Activated CD8-positive, alpha-beta T cell treated with anti-CD3 and anti-CD28 coated beads for 36 hours (primary cell): ENCODE measurements around the gene IFFO2. TPM values are rescaled to one million over a fixed set of nuclear protein-coding genes. Genes with fewer than 3 reads are reported as not detected.
A peak's percentile ranks its signal among the peaks of the same experiment; 100 is the strongest.

Experiments
- ATAC-seq: fragments of 200-7000 bp; cut with Tn5 transposase; one replicate; pipeline ENCODE4 v1.10.0; 2021; ENCODE audit warnings: mild to moderate bottlenecking, moderate library complexity
- CTCF ChIA-PET: fragments of 350-600 bp; sonication (Branson Sonifier 250); formaldehyde crosslinking; loops from one replicate; lab custom pipeline; 2021; ENCODE audit warnings: antibody characterized with exemption; lab: Charles Lee
- POLR2A ChIA-PET: fragments of 350-600 bp; sonication (Branson Sonifier 250); formaldehyde crosslinking; loops from one replicate; lab custom pipeline; 2021; ENCODE audit warnings: antibody characterized with exemption; lab: Charles Lee
- DNase-seq: peaks from one replicate; pipeline ENCODE4 v3.0.0-alpha.2; 2020
- H3K27ac Mint-ChIP-seq: one replicate; pipeline ENCODE4 v1.8.0; 2021; ENCODE audit warnings: mild to moderate bottlenecking, mixed read lengths
- H3K27me3 Mint-ChIP-seq: one replicate; pipeline ENCODE4 v1.8.0; 2021; ENCODE audit warnings: mixed read lengths
- H3K36me3 Mint-ChIP-seq: one replicate; pipeline ENCODE4 v1.8.0; 2021; ENCODE audit warnings: low read depth, mixed read lengths
- H3K4me1 Mint-ChIP-seq: one replicate; pipeline ENCODE4 v1.8.0; 2021; ENCODE audit warnings: low read depth, mixed read lengths
- H3K4me3 Mint-ChIP-seq: one replicate; pipeline ENCODE4 v1.8.0; 2021; ENCODE audit warnings: mild to moderate bottlenecking, moderate library complexity, mixed read lengths
- H3K9me3 Mint-ChIP-seq: one replicate; pipeline ENCODE4 v1.8.0; 2021; ENCODE audit warnings: mixed read lengths
- intact Hi-C: fragments of 100-400 bp; cut with micrococcal nuclease; formaldehyde crosslinking; loops from one replicate; pipeline ENCODE4 v1.10.0; 2022
- total RNA-seq, 2 experiments: library from RNA; stranded (reverse); gene quantifications; one replicate each; pipeline ENCODE4 v1.2.3, GENCODE V29; 2021
- TF ChIP-seq, protein P1 (sequence below): fragments of 200-600 bp; IDR thresholded peaks from one replicate; pipeline ENCODE4 v1.8.0; 2022; ENCODE audit warnings: antibody characterized with exemption, mild to moderate bottlenecking

IFFO2 gene
- total RNA-seq, 2 experiments from 2014 or later = 23.7 to 26.4 TPM

- TF ChIP-seq, protein P1, sequence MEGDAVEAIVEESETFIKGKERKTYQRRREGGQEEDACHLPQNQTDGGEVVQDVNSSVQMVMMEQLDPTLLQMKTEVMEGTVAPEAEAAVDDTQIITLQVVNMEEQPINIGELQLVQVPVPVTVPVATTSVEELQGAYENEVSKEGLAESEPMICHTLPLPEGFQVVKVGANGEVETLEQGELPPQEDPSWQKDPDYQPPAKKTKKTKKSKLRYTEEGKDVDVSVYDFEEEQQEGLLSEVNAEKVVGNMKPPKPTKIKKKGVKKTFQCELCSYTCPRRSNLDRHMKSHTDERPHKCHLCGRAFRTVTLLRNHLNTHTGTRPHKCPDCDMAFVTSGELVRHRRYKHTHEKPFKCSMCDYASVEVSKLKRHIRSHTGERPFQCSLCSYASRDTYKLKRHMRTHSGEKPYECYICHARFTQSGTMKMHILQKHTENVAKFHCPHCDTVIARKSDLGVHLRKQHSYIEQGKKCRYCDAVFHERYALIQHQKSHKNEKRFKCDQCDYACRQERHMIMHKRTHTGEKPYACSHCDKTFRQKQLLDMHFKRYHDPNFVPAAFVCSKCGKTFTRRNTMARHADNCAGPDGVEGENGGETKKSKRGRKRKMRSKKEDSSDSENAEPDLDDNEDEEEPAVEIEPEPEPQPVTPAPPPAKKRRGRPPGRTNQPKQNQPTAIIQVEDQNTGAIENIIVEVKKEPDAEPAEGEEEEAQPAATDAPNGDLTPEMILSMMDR = no peak
Measured at GRCh38 chr1:18927654-18928272, 28.7 kb downstream of the IFFO2 start.

DNA sequence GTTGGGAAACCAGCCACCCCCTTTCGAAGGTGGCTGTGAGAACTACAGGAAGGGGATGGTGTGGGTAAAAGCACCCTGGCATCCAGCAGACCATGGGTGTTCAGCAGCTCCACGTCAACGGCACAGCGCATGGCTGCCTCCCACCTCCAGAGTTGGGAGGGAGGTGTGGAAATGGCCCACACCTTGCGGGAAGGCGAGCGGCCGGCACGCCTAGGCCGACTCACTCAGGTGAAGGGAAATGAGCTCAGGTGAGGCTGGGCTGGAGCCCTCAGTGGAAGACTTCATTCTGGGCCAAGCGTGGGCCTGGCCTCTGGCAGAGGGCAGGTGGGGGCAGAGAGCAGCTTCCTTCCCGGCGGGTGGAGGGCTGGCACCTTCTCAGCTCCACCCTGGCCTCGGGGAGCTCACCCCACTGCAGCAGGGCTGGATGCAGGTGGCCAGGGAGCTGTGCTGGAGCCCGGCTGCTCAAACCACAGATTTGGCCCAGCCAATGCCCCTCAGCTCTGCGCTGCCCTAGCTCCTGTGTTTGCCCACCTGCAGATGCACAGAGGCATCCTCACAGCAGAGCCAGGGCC, 29.3 kb downstream of the IFFO2 start:
- TF ChIP-seq, protein P1 = no peak
- intact Hi-C loops = loop anchor here (2.0 kb wide), 1 partner anchor 28 kb away; no protein-coding TSS in a partner anchor
- Mint-ChIP-seq H3K4me1 (peaks cover 86% of the 10 kb centered on the region), H3K27ac (peak overlapping the region; percentile 99), H3K27me3 (no peaks in the 10 kb centered on the region), H3K9me3 (peaks cover 2% of the 10 kb centered on the region), H3K4me3 (peak overlapping the region; percentile 82), H3K36me3 (peaks cover 5% of the 10 kb centered on the region)
- CTCF ChIA-PET = interaction anchor here (0.8 to 6.0 kb wide), 13 partner anchors 13 to 147 kb away, joined by 3 to 75 read pairs (median 6); partner anchors contain the start of gene ALDH4A1
- POLR2A ChIA-PET = interaction anchor here (0.7 to 6.3 kb wide), 20 partner anchors 8 to 324 kb away, joined by 3 to 139 read pairs (median 7); partner anchors contain the start of genes ALDH4A1, EMC1, IFFO2 and MRTO4
- DNase-seq (no peak), ATAC-seq (peak; percentile 45)

More at GRCh38 chr1:18927654-18928272, 28.7 kb downstream of the IFFO2 start:
- POLR2A ChIA-PET = interaction anchor here (0.7 to 6.3 kb wide), 20 partner anchors 9 to 324 kb away, joined by 3 to 139 read pairs (median 7); partner anchors contain the start of genes ALDH4A1, EMC1, IFFO2 and MRTO4
- no peaks in the 10 kb centered on the region for H3K27me3 Mint-ChIP-seq
- H3K4me1 Mint-ChIP-seq = peaks cover 92% of the 10 kb centered on the region
- H3K9me3 Mint-ChIP-seq = peaks cover 2% of the 10 kb centered on the region
- H3K4me3 Mint-ChIP-seq = peak overlapping the region; percentile 82
- DNase-seq = peak; percentile 72
- H3K36me3 Mint-ChIP-seq = peaks cover 5% of the 10 kb centered on the region
- peak; percentile 38 for ATAC-seq
- peak overlapping the region; percentile 99 for H3K27ac Mint-ChIP-seq
- intact Hi-C loops = loop anchor here (2.0 kb wide), 1 partner anchor 27 kb away; no protein-coding TSS in a partner anchor
- CTCF ChIA-PET = interaction anchor here (0.8 to 6.0 kb wide), 12 partner anchors 13 to 147 kb away, joined by 3 to 75 read pairs (median 6); partner anchors contain the start of gene ALDH4A1

DNA sequence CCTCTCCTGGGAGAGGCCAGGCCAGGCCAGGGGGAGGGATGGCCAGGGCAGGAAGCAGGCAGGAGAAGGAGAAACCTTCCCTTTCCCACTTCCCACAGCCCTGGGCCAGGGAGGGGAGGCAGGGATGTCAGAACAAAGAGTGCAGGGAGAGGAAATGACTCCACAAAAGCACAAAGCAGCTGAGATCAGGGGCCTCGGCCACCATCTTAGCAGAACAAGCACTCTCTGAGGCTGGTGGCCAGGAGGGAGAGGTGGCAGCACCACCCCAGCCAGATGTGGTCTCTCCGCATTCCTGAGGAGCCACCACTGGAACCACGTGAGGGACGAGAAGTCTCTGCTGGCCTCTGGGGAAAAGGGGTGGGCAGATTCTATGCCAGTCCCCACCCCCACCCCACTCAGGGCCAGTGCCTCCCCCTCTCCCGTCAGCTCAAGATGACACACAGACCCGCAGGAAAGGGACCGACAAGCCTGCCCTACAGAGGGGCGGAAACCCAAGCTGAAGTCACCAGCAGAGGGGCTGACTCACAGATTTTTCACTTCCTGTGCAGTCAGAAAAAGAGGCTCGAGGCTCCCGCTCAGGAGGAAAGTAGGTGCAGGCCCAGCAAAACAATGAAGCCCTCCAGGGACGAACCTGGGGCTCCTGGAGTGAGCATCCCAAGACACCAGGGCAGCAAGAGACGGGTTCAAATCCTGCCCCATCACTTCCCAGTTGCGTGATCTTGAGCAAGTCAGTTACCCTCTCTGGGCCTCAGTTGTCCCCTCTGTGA, 30.0 kb downstream of the IFFO2 start:
- ChIA-PET CTCF (interaction anchor here (1.0 to 6.0 kb wide), 10 partner anchors 13 to 148 kb away, joined by 3 to 75 read pairs (median 6); partner anchors contain the start of gene ALDH4A1), POLR2A (interaction anchor here (0.9 to 6.3 kb wide), 18 partner anchors 11 to 166 kb away, joined by 3 to 139 read pairs (median 7); partner anchors contain the start of genes ALDH4A1 and IFFO2)
- TF ChIP-seq, protein P1 = no peak
- intact Hi-C loops = loop anchor here (2.0 kb wide), 1 partner anchor 28 kb away; no protein-coding TSS in a partner anchor
- DNase-seq = peak; percentile 94
- ATAC-seq = peak; percentile 88
- H3K27ac Mint-ChIP-seq = peak overlapping the region; percentile 99
- H3K4me1 Mint-ChIP-seq = peaks cover 81% of the 10 kb centered on the region
- H3K36me3 Mint-ChIP-seq = peaks cover 5% of the 10 kb centered on the region
- peaks cover 2% of the 10 kb centered on the region for H3K9me3 Mint-ChIP-seq
- no peaks in the 10 kb centered on the region for H3K27me3 Mint-ChIP-seq
- H3K4me3 Mint-ChIP-seq = peak overlapping the region; percentile 82

GRCh38 chr1:18925279-18925678, 31.2 kb downstream of the IFFO2 start:
- H3K9me3 Mint-ChIP-seq = peaks cover 2% of the 10 kb centered on the region
- intact Hi-C loops = no loop called here
- TF ChIP-seq, protein P1 = no peak
- H3K4me3 Mint-ChIP-seq = no peak overlapping the region
- POLR2A ChIA-PET = interaction anchor here (0.8 to 6.3 kb wide), 6 partner anchors 12 to 40 kb away, joined by 3 to 139 read pairs (median 8); partner anchors contain the start of gene IFFO2
- peaks cover 5% of the 10 kb centered on the region for H3K36me3 Mint-ChIP-seq
- DNase-seq (no peak), ATAC-seq (no peak)
- H3K27me3 Mint-ChIP-seq = no peaks in the 10 kb centered on the region
- peak overlapping the region; percentile 89 for H3K27ac Mint-ChIP-seq
- H3K4me1 Mint-ChIP-seq = peaks cover 69% of the 10 kb centered on the region
- CTCF ChIA-PET = interaction anchor here (0.6 to 6.0 kb wide), 4 partner anchors 12 to 20 kb away, joined by 3 to 75 read pairs (median 12); no protein-coding TSS in a partner anchor
